Gastroesophageal sphincter (tissue), 3 donors: ENCODE data around the gene KREMEN1.

ENCODE experiments used
- EP300 ChIP-seq: sonication (generic); formaldehyde crosslinking; IDR thresholded peaks from one replicate; pipeline ENCODE4 v1.6.1; 2017; ENCODE audit warnings: antibody characterized with exemption, mild to moderate bottlenecking
- POLR2A ChIP-seq, 2 donors: fragments of 450-650 bp; IDR thresholded peaks; one replicate each; pipeline ENCODE4 v1.6.1; 2017; ENCODE audit warnings: antibody characterized with exemption in 2 of 2, mild to moderate bottlenecking in 2 of 2, moderate library complexity in 1 of 2
- TF ChIP-seq, protein P1 (sequence below), 4 experiments: fragments of 200-600 bp in 2 of 4; fragments of 450-650 bp in 2 of 4; sonication (generic) in 1 of 4; IDR thresholded peaks; one replicate each; pipeline ENCODE4 v1.5.1; 2017 to 2019; ENCODE audit warnings: antibody characterized with exemption in 4 of 4, mild to moderate bottlenecking in 2 of 4, moderate library complexity in 2 of 4

DNA sequence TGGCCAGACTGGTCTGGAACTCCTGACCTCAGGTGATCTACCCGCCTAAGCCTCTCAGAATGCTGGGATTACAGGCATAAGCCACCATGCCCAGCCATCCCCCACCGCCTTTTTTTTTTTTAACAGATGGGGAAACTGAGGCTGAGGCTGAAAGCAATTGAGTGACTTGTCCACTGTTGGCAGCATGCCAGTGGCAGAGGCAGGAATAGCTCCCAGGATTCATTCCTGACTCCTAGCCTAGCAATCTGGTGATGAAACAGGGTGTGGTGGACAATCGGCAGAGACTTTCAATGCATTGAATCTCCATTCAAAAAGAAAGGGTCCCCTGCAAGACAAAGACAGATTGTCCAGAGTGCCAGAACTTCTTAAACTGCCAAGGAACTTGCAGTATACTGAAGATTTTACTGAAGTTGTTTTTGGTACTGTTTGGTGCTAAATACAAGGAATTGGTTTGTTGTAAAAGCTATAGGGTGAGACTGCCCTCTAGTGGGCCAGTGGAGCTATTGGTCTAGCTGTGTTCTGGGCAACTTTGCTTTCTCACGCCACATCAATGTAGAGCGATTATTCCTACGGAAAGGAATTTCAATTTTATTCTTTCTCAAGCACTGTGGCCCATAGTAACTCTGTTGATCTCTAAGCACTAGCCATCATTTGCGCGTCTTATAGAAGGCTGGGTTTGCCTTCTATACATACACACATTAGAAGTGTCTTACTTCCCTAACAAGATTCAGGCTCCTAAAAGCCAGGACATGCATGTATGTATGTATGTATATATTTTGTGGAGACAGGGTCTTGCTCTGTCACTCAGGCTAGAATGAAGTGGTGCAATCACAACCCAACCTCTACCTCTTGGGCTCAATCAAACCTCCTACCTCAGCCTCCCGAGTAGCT, 32.2 kb upstream of the KREMEN1 start:
- TF ChIP-seq, protein P1, sequence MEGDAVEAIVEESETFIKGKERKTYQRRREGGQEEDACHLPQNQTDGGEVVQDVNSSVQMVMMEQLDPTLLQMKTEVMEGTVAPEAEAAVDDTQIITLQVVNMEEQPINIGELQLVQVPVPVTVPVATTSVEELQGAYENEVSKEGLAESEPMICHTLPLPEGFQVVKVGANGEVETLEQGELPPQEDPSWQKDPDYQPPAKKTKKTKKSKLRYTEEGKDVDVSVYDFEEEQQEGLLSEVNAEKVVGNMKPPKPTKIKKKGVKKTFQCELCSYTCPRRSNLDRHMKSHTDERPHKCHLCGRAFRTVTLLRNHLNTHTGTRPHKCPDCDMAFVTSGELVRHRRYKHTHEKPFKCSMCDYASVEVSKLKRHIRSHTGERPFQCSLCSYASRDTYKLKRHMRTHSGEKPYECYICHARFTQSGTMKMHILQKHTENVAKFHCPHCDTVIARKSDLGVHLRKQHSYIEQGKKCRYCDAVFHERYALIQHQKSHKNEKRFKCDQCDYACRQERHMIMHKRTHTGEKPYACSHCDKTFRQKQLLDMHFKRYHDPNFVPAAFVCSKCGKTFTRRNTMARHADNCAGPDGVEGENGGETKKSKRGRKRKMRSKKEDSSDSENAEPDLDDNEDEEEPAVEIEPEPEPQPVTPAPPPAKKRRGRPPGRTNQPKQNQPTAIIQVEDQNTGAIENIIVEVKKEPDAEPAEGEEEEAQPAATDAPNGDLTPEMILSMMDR (IDR thresholded peaks at IDR 0.05) = peak; percentile 95 to 99 (median 96)
- TF ChIP-seq POLR2A (IDR thresholded peaks at IDR 0.05) (no peak), EP300 (no peak)
